GM12891 (cell line): ENCODE data around the gene STARD13.

Source experiments
- POLR2A ChIP-seq: IDR thresholded peaks from 2 replicates; pipeline ENCODE4 v1.6.1; 2011; ENCODE audit warnings: low read depth, low read length, control low read depth
- POLR2AphosphoS5 ChIP-seq: IDR thresholded peaks from 2 replicates; pipeline ENCODE4 v1.6.1; 2011; ENCODE audit warnings: low read depth, low read length, control low read depth
- POU2F2 ChIP-seq: IDR thresholded peaks from 2 replicates; pipeline ENCODE4 v1.6.1; 2011; ENCODE audit warnings: low read depth, mild to moderate bottlenecking, control low read depth, low read length, moderate library complexity
- SPI1 ChIP-seq: IDR thresholded peaks from 2 replicates; pipeline ENCODE4 v1.6.1; 2011; ENCODE audit warnings: low read depth, low read length, control low read depth
- TAF1 ChIP-seq: IDR thresholded peaks from 2 replicates; pipeline ENCODE4 v1.6.1; 2011; ENCODE audit warnings: low read depth, low read length, control low read depth

GRCh38 chr13:33107361-33107760 is 178.2 kb downstream of the STARD13 start:
- TF ChIP-seq POLR2A: no peak
- TF ChIP-seq POLR2AphosphoS5: no peak
- TF ChIP-seq SPI1: no peak
- no peak for TF ChIP-seq TAF1
- TF ChIP-seq POU2F2: no peak
